ENCODE data around the gene LAPTM5.

DNA sequence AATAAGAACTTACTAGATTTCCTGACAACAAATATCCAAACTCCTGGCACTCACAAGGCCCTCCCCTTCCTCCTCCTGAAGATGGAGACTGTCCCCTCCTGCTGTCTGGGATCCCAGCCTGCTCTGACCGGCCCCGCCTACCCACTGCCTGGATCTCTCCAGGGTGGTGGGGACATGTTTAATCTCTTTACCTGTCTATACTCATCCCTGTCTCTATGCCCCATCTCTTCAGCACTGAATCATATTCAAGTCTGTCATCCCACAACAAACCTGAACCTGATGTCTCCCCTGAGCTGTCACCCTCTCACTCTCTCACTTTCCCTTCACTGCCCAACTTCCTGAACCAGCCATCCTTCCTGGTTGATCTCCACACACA lies 56.3 kb downstream of the LAPTM5 start:
- TF ChIP-seq POLR2A (IDR thresholded peaks at IDR 0.05): no peak
- TF ChIP-seq CTCF (IDR thresholded peaks at IDR 0.05): no peak

Data from thyroid gland (tissue), 4 donors.